GM19328 (cell line): ENCODE results near the gene PDE10A.
"Not testable (repeated sequence)": the region's sequence is repeated elsewhere in the genome, so short reads cannot be mapped to it uniquely, and the experiment has no call there.

Experiments
- ATAC-seq: cut with Tn5 transposase; IDR thresholded peaks from one replicate; pipeline ENCODE4 v1.9.1; 2021; ENCODE audit warnings: mild to moderate bottlenecking, moderate library complexity; ENCODE audit not compliant: unreplicated experiment

The PDE10A gene

DNA sequence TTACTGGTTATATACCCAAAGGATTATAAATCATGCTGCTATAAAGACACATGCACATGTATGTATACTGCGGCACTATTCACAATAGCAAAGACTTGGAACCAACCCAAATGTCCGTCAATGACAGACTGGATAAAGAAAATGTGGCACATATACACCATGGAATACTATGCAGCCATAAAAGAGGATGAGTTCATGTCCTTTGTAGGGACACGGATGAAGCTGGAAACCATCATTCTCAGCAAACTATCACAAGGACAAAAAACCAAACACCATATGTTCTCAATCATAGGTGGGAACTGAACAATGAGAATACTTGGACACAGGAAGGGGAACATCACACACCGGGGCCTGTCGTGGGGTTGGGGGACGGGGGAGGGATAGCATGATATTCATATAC lies 104.9 kb downstream of the PDE10A start:
- ATAC-seq: not testable (repeated sequence)

- no peak for ATAC-seq
Observed at GRCh38 chr6:165557674-165558073, 105.4 kb downstream of the PDE10A start.

- no peak for ATAC-seq
Observed at GRCh38 chr6:165556116-165556843, 106.8 kb downstream of the PDE10A start.

GRCh38 chr6:165554644-165555043 lies 108.4 kb downstream of the PDE10A start:
- ATAC-seq: not testable (repeated sequence)

- ATAC-seq: no peak
Observed at GRCh38 chr6:165552248-165552736, 110.7 kb downstream of the PDE10A start.

GRCh38 chr6:165551828-165552227 lies 111.2 kb downstream of the PDE10A start:
- no peak for ATAC-seq

DNA sequence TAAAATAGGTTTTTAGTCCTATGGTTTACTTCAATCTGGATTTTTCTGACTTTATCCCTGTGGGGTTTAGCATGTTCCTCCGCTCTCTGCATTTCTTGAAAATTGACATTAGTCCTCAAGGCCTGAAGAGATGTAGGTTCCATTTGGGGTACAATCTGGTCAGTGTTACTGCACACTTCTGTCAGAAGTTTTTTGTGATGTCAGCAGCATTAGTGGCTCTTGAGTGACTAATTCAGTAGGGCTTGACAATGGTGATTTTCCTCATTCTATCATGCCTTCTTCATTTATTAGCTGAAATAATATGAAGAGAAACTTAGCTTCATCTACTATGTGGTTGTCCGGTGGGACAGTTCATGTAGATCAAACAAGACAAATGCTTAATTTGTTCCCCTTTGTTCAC lies 114.6 kb downstream of the PDE10A start:
- ATAC-seq: no peak

- no peak for ATAC-seq
Observed at GRCh38 chr6:165545806-165546205, 117.2 kb downstream of the PDE10A start.

- ATAC-seq: no peak
Observed at GRCh38 chr6:165543781-165544180, 119.3 kb downstream of the PDE10A start.

- ATAC-seq: no peak
Observed at GRCh38 chr6:165536911-165537310, 126.1 kb downstream of the PDE10A start.

GRCh38 chr6:165519316-165519715 lies 143.7 kb downstream of the PDE10A start:
- ATAC-seq: no peak

- no peak for ATAC-seq
Observed at GRCh38 chr6:165515963-165516624, 146.9 kb downstream of the PDE10A start.

GRCh38 chr6:165514621-165515020 lies 148.4 kb downstream of the PDE10A start:
- no peak for ATAC-seq

- peak; percentile 74 for ATAC-seq
Observed at GRCh38 chr6:165511807-165512206, 151.2 kb downstream of the PDE10A start.

DNA sequence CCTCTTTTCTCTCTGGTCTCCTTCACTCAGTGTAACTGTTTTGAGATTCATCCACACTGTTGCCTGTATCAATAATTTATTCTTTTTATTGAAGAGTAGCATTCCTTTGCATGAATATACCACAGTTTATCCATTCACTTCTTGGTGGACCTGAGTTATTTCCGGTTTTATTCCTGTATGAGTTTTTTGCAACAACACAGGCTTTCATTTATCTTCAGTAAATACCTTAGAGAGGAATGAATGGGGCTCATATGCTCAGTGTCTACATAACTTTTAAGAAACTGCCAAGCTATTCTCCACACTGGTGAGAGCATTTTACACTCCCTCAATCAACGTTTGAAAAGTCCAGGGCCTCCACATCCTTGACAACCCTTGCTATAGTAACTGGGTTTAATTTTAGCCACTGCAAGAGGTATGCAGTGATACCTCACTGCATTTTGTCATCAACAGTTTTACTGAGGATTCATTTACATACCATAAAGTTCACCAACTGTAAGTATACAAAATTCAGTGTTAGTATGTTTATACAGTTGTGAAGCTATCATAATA lies 154.6 kb downstream of the PDE10A start:
- no peak for ATAC-seq

DNA sequence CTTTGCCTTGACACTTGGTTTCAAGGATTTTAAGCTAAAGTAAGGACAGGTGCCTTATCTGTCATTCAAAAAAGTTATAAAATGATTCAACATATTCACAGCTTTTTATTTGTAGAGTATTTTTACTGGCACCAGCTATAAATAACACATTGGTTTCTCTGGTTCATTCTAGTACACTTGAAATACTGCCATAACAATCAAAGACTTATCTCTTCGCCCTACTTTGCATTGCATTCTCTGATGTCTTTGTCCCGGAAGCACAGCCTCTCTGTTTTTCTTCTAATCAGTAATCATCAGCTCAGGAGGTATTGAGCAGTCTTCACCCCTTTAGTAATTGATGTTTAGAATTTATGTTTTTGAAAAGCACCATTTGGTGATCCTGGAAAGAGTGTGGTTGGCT lies 156.4 kb downstream of the PDE10A start:
- ATAC-seq: no peak

DNA sequence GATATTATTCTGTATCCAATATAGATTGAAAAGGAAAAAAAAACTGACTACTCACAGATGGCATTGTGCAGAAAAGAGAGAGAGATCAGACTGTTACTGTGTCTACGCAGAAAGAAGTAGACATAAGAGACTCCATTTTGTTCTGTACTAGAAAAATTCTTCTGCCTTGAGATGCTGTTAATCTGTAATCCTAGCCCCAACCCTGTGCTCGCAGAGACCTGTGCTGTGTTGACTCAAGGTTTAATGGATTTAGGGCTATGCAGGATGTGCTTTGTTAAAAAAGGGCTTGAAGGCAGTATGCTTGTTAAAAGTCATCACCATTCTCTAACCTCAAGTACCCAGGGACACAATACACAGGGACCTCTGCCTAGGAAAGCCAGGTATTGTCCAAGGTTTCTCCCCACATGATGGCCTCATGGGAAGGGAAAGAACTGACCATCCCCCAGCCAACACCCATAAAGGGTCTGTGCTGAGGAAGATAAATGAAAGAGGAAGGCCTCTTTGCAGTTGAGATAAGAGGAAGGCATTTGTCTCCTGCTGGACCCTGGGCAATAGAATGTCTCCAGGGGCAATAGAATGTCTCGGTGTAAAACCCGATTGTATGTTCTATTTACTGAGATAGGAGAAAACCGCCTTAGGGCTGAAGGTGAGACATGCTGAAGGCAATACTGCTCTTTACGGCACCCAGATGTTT lies 162.7 kb downstream of the PDE10A start:
- not testable (repeated sequence) for ATAC-seq

DNA sequence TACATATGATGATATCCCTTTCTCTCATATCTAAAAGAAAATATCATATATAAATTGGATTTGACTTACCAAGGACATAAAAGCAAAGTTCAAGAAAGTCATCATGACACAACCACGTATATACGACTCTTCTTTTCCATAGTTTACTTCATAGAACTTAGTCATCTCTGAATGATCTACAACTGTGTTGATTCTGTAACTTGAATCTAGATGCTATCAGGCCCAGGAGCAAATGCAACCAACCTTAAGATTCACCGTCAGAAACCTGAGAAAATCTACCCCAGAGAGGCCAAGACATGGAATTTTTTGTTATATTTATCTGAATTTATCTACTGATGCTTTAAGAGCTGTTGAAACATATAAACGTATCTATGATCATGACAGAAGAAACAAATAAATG lies 165.6 kb downstream of the PDE10A start:
- no peak for ATAC-seq

DNA sequence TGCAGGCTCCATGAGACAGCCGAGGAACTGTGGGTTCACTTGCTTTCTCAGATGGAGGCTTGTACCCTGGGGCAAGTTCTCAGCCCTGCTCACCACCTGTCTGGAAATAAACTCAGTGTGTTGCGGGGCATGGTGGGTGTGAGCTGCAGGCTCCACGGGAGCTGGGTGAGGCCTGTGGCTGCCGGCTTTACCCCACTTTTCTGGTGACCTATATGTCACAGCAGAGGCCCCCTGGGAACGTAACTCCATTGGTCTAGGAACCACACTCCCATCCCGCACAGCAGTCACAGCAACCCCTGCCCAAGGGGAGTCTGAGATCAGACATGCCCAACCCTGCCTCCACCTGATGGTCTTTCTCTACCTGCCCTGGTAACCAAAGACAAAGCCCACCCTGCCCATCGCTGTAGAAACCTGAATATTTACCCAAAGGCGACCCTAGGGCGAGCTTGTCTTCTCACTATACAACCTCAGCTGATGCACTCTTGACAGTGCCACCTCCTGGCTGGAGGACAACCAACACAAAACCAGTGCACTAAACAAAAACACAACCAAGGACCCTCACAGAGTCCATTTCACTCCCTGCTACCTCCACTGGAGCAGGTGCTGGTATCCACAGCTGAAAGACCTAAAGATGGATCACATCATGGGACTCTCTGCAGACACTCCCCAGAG lies 174.3 kb downstream of the PDE10A start:
- ATAC-seq: no peak

DNA sequence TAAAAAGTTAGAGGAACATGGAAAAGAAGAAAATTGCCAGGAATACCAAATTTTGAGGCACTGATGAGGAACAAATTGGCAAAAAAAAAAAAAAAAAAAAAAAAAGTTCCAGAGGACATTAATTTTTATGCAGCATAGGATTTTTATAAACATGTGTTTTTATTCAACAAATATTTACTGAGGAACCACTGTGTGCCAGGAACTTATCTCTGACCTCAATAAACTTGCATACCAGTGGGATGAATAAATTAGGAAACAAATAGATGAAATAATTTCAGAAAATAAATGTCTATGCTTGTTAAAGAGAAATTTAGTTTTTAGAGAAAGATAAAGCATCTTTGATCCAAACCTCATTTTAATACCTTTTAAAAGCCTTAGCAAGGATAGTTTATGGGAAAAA lies 175.1 kb downstream of the PDE10A start:
- no peak for ATAC-seq

DNA sequence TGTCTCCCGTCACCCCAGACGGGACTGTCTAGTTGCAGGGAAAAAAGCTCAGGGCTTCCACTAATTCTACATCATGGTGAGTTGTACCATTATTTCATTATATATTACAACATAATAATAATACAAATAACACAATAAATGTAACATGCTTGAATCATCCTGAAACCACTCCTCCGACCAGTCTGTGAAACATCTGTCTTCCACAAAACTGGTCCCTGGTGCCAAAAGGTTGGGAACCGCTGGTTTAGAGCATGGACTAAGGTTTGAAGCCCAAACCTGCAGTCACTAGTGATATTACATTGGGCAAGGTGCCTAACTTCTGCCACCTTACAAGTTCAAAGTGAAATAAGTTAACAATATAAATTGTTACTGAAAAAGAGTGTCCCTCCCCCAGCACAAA lies 175.7 kb downstream of the PDE10A start:
- ATAC-seq: no peak
